HG03521 (cell line): ENCODE data around the gene PRKAR1B.

ENCODE experiments used
- ATAC-seq: cut with Tn5 transposase; IDR thresholded peaks from one replicate; pipeline ENCODE4 v1.9.1; 2021; ENCODE audit warnings: mild to moderate bottlenecking, moderate library complexity; ENCODE audit not compliant: unreplicated experiment

PRKAR1B gene

GRCh38 chr7:725223-726005, 1.7 kb downstream of the PRKAR1B start:
- no peak for ATAC-seq

GRCh38 chr7:724298-724697, 2.8 kb downstream of the PRKAR1B start:
- ATAC-seq: no peak

DNA sequence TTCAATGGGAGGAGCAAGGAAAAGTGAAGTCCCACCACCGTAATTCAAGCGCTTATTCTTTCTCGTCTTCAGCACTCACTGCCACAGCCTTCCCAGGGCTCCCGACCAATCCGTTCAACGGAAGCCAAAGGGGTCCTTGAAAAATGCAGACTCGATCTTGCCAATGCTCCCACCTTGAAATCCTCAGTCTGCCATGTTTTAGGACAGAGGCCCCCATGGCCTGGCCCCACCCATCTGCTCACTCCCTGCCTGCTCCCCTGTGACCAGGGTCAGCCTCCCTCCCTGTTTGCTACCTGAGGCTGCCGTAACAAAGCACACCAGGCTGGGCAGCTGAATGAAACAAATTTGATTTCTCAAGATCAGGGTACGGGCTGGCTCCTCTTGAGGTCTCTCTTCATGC, 3.5 kb downstream of the PRKAR1B start:
- no peak for ATAC-seq

DNA sequence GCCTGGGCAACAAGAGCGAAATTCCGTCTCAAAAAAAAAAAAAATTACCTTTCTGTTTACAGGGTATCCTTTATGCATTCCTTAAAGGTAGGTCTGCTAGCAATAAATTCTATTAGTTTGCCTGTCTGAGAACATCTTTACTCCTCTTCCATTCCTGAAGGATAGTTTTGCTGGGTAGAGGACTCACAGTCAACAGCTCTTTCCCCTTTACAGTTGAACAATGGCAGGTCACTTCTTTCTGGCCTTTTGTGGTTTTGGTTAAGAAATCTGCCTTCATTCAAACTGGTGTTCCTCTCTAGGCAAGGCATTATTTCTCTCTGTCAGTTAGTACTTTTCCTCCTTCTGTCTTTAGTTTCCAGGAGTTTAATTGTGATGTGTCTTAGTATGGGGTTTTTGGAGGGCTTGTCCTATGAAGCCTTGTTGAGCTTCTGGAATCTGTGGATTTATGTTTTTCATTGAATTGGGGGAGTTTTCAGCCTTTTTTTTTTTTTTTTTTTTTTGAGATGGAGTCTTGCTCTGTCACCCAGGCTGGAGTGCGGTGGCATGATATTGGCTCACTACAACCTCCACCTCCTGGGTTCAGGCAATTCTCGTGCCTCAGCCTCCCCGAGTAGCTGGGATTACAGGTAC, 5.3 kb downstream of the PRKAR1B start:
- no peak for ATAC-seq

- ATAC-seq: no peak
Observed at GRCh38 chr7:716636-717035, 10.4 kb downstream of the PRKAR1B start.

GRCh38 chr7:716222-716621, 10.9 kb downstream of the PRKAR1B start:
- ATAC-seq: no peak

- ATAC-seq: no peak
Observed at GRCh38 chr7:714251-714671, 12.8 kb downstream of the PRKAR1B start.

GRCh38 chr7:713488-714230, 13.4 kb downstream of the PRKAR1B start:
- ATAC-seq: no peak

DNA sequence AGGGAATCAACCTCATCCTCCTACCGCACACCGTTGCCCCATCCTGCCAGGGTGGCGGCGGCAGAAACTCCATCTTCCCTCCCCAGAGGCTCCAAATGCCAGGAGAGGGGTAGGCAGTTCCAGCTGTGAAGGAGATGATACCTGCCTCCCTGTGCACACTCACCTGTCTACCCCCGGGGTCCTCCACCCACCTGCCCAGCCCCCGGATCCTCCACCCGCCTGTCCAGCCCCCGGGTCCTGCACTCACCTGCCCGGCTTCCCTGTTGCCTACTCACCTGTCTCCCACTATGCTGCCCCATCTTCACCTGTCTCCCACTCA, 14.0 kb downstream of the PRKAR1B start:
- ATAC-seq: no peak

DNA sequence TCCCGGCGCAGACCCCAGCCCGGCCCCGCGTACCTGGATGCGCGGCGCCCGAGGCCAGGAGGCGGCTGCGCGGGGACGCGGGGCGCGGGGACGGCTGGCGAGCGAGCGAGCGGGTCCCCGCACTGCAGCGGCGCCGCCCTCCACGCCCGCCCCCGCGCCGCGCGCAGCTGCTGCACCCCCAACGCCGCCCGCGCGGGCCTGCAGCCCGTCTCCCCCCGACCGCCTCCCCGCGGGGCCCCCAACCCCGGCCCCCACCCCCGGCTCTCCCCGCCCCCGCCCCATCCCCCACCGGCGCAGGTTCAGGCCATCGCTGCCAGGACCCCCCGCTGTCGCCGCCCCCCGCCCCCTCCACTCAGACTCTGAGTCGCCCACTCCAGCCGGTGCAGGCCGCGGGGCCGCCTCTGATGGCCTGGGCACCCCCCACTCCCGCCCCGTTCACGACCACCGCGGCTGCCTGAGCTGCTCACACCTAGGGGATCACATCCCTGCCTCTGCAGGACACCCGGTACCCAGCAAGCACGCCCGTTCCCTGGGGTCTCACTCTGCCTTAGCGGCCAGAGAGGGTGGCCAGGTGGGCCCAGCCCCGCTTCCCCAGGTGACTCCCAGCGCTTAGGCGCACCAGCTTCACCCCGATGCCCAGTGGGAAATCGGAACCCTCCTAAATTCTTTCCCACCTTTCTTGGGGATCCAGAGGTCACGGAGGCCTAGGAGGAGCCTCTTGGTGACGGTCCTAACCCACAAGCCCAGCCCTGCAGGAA, 14.5 kb downstream of the PRKAR1B start:
- ATAC-seq: no peak

- no peak for ATAC-seq
Observed at GRCh38 chr7:711922-712380, 15.1 kb downstream of the PRKAR1B start.

DNA sequence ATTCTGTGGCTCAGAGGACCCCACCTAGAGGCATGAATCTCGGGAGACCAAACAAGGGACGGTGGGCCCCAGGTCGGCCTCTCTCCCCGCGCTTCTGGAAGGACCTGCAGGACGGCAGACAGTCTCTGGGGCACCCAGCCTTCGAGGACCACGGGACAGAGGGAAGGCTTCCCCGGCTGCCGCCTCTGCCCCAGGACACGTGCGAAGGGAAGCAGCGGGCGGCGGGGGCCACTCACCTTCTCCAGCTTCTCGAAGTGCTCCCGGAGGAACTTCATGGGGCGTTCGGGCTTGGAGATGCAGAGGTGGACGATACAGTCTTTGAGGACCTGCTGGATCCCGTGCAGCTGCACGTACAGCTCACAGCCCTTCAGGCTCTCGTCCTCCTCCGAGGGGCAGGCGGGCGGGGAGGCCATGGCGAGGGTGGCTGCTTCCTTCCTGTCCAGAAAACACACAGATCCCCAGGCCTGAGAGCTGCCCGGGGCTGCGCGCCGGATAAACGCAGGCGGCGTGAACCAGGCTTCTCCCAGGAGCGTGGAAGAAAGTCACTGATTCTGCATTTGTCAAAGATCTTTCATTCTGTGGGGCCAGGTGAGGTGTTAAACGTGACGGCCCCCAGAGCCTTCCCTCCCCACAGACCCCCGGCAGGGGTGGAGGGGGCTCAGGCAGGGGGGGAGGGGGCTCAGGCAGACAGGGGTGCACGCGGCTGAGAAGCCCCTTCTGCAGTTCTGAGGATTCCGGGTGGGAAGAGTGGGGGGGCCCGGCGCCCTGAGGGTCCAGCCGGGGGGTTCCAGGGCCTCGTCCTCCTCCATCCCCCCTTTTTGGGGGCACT, 15.8 kb downstream of the PRKAR1B start:
- ATAC-seq: no peak

DNA sequence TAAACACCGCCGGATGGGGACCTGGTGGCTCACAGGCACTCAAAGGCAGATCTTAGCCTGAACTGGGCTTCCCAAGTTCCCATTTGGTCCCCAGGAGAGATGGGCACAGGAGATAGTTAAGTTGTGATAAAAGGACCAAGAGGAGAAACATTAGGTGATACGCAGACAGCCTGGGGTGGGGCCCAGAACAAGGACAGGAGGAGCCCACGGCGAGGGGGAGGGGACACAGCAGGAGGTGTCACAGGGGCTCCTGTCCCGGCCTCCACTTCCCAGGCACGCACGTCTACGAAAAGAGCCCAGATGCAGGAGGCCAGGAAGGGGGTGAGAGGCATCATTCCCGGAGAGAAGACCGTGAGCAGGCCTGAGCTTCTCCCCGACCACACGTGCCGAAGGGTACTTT, 16.9 kb downstream of the PRKAR1B start:
- no peak for ATAC-seq

DNA sequence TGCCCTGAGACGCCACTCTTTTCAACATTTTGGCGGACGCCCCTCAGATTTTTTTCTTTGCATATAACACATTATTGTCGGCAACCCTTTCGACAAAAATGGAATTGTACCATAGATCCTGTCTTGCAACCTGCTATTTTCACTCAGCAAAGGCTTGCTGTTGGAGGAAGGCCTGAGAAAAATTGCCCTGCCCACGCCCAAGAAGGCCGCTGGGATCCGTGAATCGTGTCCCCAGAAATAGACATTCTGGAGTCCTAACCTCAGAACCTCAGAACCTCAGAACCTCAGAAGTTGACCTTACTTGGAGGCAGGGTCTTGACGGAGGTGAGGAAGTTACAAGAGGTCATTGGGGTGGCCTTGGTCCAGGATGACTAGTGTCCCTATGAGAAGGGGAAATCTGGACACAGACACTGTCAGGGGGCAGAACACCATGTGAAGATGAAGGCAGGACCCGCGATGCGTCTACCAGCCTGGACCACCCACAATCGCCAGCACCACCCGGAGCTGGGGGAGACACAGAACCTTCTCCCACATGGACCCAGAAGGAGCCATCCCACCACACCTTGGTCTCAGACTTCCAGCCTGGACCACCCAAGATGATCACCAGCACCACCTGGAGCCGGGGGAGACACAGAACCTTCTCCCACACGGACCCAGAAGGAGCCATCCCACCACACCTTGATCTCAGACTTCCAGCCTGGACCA, 19.6 kb downstream of the PRKAR1B start:
- ATAC-seq: no peak

DNA sequence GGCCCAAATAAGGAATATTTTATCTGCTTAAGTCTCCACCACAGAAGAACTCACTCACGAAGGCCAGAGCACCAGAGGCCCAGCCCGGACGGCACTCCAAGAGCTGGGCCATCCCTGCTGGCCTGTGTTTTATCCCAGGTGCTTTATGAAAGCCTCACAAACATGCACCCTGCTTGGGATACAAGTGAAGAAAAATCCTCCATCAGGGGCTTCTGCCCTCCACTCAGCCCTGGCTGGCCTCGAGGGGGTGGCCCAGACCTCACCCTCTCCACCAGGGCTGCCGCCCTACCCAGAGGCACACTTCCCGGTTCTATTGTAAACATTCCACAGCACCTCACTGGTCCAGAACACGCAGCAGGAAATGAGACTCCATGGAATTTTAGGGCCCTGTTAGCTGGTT, 20.4 kb downstream of the PRKAR1B start:
- ATAC-seq: no peak

GRCh38 chr7:703049-703448, 24.0 kb downstream of the PRKAR1B start:
- no peak for ATAC-seq

- no peak for ATAC-seq
Observed at GRCh38 chr7:701086-701671, 25.9 kb downstream of the PRKAR1B start.

DNA sequence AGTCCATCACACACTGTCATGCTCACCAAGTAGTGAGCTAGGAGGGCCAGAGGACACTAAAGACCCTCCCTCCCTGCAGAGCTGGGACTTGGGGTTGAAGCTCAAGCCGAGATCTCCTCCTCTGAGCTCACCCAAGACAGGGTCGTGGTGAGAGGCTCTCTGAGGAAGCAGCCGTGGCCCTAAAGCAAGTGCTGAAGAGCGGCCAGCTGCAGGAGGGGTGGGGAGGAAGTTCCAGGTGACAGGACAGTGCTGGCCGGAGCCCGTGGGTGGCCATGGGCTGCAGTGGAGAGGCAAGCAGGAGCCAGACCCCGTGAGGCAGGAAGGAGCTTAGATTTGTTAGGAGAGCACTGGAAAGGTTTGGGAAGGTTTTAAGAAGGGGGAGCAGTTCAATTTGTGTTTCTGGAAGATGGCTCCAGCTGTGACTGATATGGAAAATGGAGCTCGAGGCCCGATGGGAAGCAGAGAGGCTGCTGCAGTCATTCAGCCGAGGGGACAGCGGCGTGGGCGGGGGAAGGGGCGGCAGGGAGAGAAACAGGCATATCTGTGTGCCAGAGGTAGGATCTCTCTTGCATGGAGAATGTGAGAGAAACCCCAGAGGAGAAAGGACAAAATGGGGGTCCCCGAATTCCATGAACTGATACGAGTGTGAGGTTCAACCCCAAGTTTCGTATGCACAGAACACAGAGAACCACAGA, 27.5 kb downstream of the PRKAR1B start:
- no peak for ATAC-seq
